ENCODE results near the gene ABHD2.

The ABHD2 gene

GRCh38 chr15:89231832-89232231, 143.6 kb downstream of the ABHD2 start:
- TF ChIP-seq FOXP2 (optimal IDR thresholded peaks at IDR 0.05; ENCODE audit: borderline replicate concordance, extremely low read depth, extremely low read length, insufficient read depth): no peak
- TF ChIP-seq POLR2AphosphoS5 (IDR thresholded peaks at IDR 0.05; ENCODE audit: low read depth, low read length): no peak
- TF ChIP-seq TAF1 (IDR thresholded peaks at IDR 0.05; ENCODE audit: borderline replicate concordance, insufficient read depth, low read length): no peak
- TF ChIP-seq, protein P1, sequence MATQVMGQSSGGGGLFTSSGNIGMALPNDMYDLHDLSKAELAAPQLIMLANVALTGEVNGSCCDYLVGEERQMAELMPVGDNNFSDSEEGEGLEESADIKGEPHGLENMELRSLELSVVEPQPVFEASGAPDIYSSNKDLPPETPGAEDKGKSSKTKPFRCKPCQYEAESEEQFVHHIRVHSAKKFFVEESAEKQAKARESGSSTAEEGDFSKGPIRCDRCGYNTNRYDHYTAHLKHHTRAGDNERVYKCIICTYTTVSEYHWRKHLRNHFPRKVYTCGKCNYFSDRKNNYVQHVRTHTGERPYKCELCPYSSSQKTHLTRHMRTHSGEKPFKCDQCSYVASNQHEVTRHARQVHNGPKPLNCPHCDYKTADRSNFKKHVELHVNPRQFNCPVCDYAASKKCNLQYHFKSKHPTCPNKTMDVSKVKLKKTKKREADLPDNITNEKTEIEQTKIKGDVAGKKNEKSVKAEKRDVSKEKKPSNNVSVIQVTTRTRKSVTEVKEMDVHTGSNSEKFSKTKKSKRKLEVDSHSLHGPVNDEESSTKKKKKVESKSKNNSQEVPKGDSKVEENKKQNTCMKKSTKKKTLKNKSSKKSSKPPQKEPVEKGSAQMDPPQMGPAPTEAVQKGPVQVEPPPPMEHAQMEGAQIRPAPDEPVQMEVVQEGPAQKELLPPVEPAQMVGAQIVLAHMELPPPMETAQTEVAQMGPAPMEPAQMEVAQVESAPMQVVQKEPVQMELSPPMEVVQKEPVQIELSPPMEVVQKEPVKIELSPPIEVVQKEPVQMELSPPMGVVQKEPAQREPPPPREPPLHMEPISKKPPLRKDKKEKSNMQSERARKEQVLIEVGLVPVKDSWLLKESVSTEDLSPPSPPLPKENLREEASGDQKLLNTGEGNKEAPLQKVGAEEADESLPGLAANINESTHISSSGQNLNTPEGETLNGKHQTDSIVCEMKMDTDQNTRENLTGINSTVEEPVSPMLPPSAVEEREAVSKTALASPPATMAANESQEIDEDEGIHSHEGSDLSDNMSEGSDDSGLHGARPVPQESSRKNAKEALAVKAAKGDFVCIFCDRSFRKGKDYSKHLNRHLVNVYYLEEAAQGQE (IDR thresholded peaks at IDR 0.05; ENCODE audit: insufficient read depth in 1 of 2, low read depth in 2 of 2, low read length in 2 of 2): no peak

DNA sequence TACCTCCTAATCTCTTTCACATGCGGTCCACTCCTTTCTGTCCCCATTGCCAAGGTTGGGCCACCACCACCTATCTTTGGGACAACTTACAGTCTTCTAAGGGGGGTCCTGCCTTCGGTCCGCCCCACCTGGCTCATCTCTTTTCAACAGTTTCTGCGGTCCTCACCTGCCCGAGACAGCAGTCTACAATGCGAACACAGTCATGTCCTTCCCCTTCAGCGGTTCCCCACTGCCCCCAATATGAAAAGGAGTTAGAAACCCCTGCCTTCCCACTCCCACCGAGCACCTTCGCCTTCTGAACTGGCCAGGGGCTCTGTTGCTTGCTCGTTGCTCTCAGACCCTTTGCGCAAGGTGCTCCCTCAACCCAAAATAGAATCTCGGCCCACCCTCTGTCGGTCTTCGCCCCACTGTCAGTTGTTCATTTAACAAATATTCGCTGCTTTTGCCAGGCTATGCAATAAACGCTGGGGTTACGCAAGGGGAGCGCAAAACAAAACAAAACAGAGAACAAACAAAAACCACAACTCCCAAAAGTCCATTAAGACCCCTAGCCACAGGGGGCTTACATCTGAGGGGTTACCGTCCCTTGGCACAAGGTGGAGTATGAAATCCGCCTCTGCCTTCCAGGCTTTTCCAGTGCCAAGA, 154.9 kb downstream of the ABHD2 start:
- TF ChIP-seq FOXP2 (optimal IDR thresholded peaks at IDR 0.05; ENCODE audit: borderline replicate concordance, extremely low read depth, extremely low read length, insufficient read depth): no peak
- TF ChIP-seq SIN3A (IDR thresholded peaks at IDR 0.05; ENCODE audit: borderline replicate concordance, insufficient read depth, low read length): no peak
- no peak for TF ChIP-seq TAF1 (IDR thresholded peaks at IDR 0.05; ENCODE audit: borderline replicate concordance, insufficient read depth, low read length)
- no peak for TF ChIP-seq POLR2AphosphoS5 (IDR thresholded peaks at IDR 0.05; ENCODE audit: low read depth, low read length)
- TF ChIP-seq, protein P1 (IDR thresholded peaks at IDR 0.05; ENCODE audit: insufficient read depth in 1 of 2, low read depth in 2 of 2, low read length in 2 of 2): no peak

- TF ChIP-seq, protein P1 (IDR thresholded peaks at IDR 0.05; ENCODE audit: insufficient read depth in 1 of 2, low read depth in 2 of 2, low read length in 2 of 2): no peak
- TF ChIP-seq FOXP2 (optimal IDR thresholded peaks at IDR 0.05; ENCODE audit: borderline replicate concordance, extremely low read depth, extremely low read length, insufficient read depth): peak; percentile 81
- peak; percentile 58; the same call in 1 of the 2 replicates for TF ChIP-seq POLR2AphosphoS5 (IDR thresholded peaks at IDR 0.05; ENCODE audit: low read depth, low read length)
- TF ChIP-seq TAF1 (IDR thresholded peaks at IDR 0.05; ENCODE audit: borderline replicate concordance, insufficient read depth, low read length): no peak
- TF ChIP-seq SIN3A (IDR thresholded peaks at IDR 0.05; ENCODE audit: borderline replicate concordance, insufficient read depth, low read length): peak; percentile 87; the same call in 1 of the 2 replicates
These were observed 155.7 kb downstream of the ABHD2 start, which contains the start of gene FANCI for GRCh38 chr15:89243691-89244573. TSS of gene FANCI (plus strand) at chr15:89243979. CDS start at chr15:89247648, 3,669 bp downstream.

- no peak for TF ChIP-seq SIN3A (IDR thresholded peaks at IDR 0.05; ENCODE audit: borderline replicate concordance, insufficient read depth, low read length)
- no peak for TF ChIP-seq FOXP2 (optimal IDR thresholded peaks at IDR 0.05; ENCODE audit: borderline replicate concordance, extremely low read depth, extremely low read length, insufficient read depth)
- TF ChIP-seq, protein P1 (IDR thresholded peaks at IDR 0.05; ENCODE audit: insufficient read depth in 1 of 2, low read depth in 2 of 2, low read length in 2 of 2): no peak
- TF ChIP-seq POLR2AphosphoS5 (IDR thresholded peaks at IDR 0.05; ENCODE audit: low read depth, low read length): no peak
- no peak for TF ChIP-seq TAF1 (IDR thresholded peaks at IDR 0.05; ENCODE audit: borderline replicate concordance, insufficient read depth, low read length)
These were observed 156.3 kb downstream of the ABHD2 start for GRCh38 chr15:89244574-89244903.
